Left hindlimb (tissue), 1 donor: ENCODE data around the gene TNFAIP3.
A peak's percentile ranks its signal among the peaks of the same experiment; 100 is the strongest.
"Not testable (repeated sequence)": the region's sequence is repeated elsewhere in the genome, so short reads cannot be mapped to it uniquely, and the experiment has no call there.

ENCODE experiments used
- DNase-seq: peaks from one replicate; pipeline ENCODE4 v3.0.0-alpha.2; 2018

Gene TNFAIP3

GRCh38 chr6:137866914-137867684 lies at the start of gene TNFAIP3:
TSS of gene TNFAIP3 (plus strand) at chr6:137867259. CDS start at chr6:137871228, 3,969 bp downstream.
- DNase-seq, result peak; percentile 93

GRCh38 chr6:137818440-137818839 lies 48.6 kb upstream of the TNFAIP3 start:
- no peak for DNase-seq

- DNase-seq, result no peak
Measured at GRCh38 chr6:137819740-137820139, 47.3 kb upstream of the TNFAIP3 start.

GRCh38 chr6:137820425-137820824 lies 46.6 kb upstream of the TNFAIP3 start:
- no peak for DNase-seq

- DNase-seq, result no peak
Measured at GRCh38 chr6:137820952-137821351, 46.1 kb upstream of the TNFAIP3 start.

- no peak for DNase-seq
Measured at GRCh38 chr6:137821491-137821890, 45.6 kb upstream of the TNFAIP3 start.

- peak; percentile 51 for DNase-seq
Measured at GRCh38 chr6:137823826-137824555, 43.1 kb upstream of the TNFAIP3 start.

GRCh38 chr6:137824556-137824879 lies 42.5 kb upstream of the TNFAIP3 start:
- no peak for DNase-seq

- DNase-seq, result no peak
Measured at GRCh38 chr6:137824896-137825295, 42.2 kb upstream of the TNFAIP3 start.

GRCh38 chr6:137827411-137827940 lies 39.6 kb upstream of the TNFAIP3 start:
- DNase-seq, result no peak

- DNase-seq, result no peak
Measured at GRCh38 chr6:137827977-137828810, 38.9 kb upstream of the TNFAIP3 start.

GRCh38 chr6:137829641-137830083 lies 37.4 kb upstream of the TNFAIP3 start:
- DNase-seq, result no peak

GRCh38 chr6:137830511-137830911 lies 36.5 kb upstream of the TNFAIP3 start:
- no peak for DNase-seq

- DNase-seq, result no peak
Measured at GRCh38 chr6:137832110-137832509, 34.9 kb upstream of the TNFAIP3 start.

- DNase-seq, result no peak
Measured at GRCh38 chr6:137834508-137834907, 32.6 kb upstream of the TNFAIP3 start.

GRCh38 chr6:137836788-137837187 lies 30.3 kb upstream of the TNFAIP3 start:
- DNase-seq, result peak; percentile 41

- DNase-seq, result not testable (repeated sequence)
Measured at GRCh38 chr6:137838090-137838489, 29.0 kb upstream of the TNFAIP3 start.

- not testable (repeated sequence) for DNase-seq
Measured at GRCh38 chr6:137838597-137838996, 28.5 kb upstream of the TNFAIP3 start.

- no peak for DNase-seq
Measured at GRCh38 chr6:137839076-137839475, 28.0 kb upstream of the TNFAIP3 start.

- DNase-seq, result no peak
Measured at GRCh38 chr6:137840252-137840651, 26.8 kb upstream of the TNFAIP3 start.

GRCh38 chr6:137843211-137843610 lies 23.8 kb upstream of the TNFAIP3 start:
- DNase-seq, result no peak

- DNase-seq, result not testable (repeated sequence)
Measured at GRCh38 chr6:137844327-137844726, 22.7 kb upstream of the TNFAIP3 start.

GRCh38 chr6:137844773-137845172 lies 22.3 kb upstream of the TNFAIP3 start:
- DNase-seq, result not testable (repeated sequence)
